ENCODE measurements around the gene DPF3. TPM values are rescaled to one million over a fixed set of nuclear protein-coding genes. Genes with fewer than 3 reads are reported as not detected.
"Not testable (repeated sequence)": the region's sequence is repeated elsewhere in the genome, so short reads cannot be mapped to it uniquely, and the experiment has no call there.

The DPF3 gene
- total RNA-seq, 1 donor from 2014 or later = 2.0 TPM

- no peak for DNase-seq (ENCODE audit: low spot score)
Observed at GRCh38 chr14:72880820-72881219, 13.1 kb downstream of the DPF3 start.

- no peak for DNase-seq (ENCODE audit: low spot score)
Observed at GRCh38 chr14:72880164-72880563, 13.7 kb downstream of the DPF3 start.

- DNase-seq (ENCODE audit: low spot score) = no peak
Observed at GRCh38 chr14:72879431-72879830, 14.5 kb downstream of the DPF3 start.

GRCh38 chr14:72878746-72879145 lies 15.2 kb downstream of the DPF3 start:
- DNase-seq (ENCODE audit: low spot score) = no peak

GRCh38 chr14:72876710-72877063 lies 17.2 kb downstream of the DPF3 start:
- DNase-seq (ENCODE audit: low spot score) = no peak

- no peak for DNase-seq (ENCODE audit: low spot score)
Observed at GRCh38 chr14:72876005-72876709, 17.7 kb downstream of the DPF3 start.

- not testable (repeated sequence) for DNase-seq (ENCODE audit: low spot score)
Observed at GRCh38 chr14:72870878-72871277, 23.0 kb downstream of the DPF3 start.

GRCh38 chr14:72869407-72870329 lies 24.2 kb downstream of the DPF3 start:
- DNase-seq (ENCODE audit: low spot score) = no peak

GRCh38 chr14:72868500-72868899 lies 25.4 kb downstream of the DPF3 start:
- DNase-seq (ENCODE audit: low spot score) = no peak

GRCh38 chr14:72864712-72865365 lies 29.1 kb downstream of the DPF3 start:
- DNase-seq (ENCODE audit: low spot score) = no peak

GRCh38 chr14:72863216-72864006 lies 30.5 kb downstream of the DPF3 start:
- DNase-seq (ENCODE audit: low spot score) = no peak

- no peak for DNase-seq (ENCODE audit: low spot score)
Observed at GRCh38 chr14:72856530-72857266, 37.2 kb downstream of the DPF3 start.

GRCh38 chr14:72855913-72856312 lies 38.0 kb downstream of the DPF3 start:
- DNase-seq (ENCODE audit: low spot score) = no peak

GRCh38 chr14:72852194-72852593 lies 41.7 kb downstream of the DPF3 start:
- DNase-seq (ENCODE audit: low spot score) = no peak

- no peak for DNase-seq (ENCODE audit: low spot score)
Observed at GRCh38 chr14:72851635-72852034, 42.3 kb downstream of the DPF3 start.

GRCh38 chr14:72850360-72850759 lies 43.5 kb downstream of the DPF3 start:
- no peak for DNase-seq (ENCODE audit: low spot score)

GRCh38 chr14:72849222-72849621 lies 44.7 kb downstream of the DPF3 start:
- no peak for DNase-seq (ENCODE audit: low spot score)

GRCh38 chr14:72847721-72848120 lies 46.2 kb downstream of the DPF3 start:
- no peak for DNase-seq (ENCODE audit: low spot score)

- DNase-seq (ENCODE audit: low spot score) = no peak
Observed at GRCh38 chr14:72845683-72846082, 48.2 kb downstream of the DPF3 start.

GRCh38 chr14:72845196-72845595 lies 48.7 kb downstream of the DPF3 start:
- DNase-seq (ENCODE audit: low spot score) = no peak

GRCh38 chr14:72844524-72844923 lies 49.4 kb downstream of the DPF3 start:
- DNase-seq (ENCODE audit: low spot score) = no peak

All from ureter (tissue), 1 donor.